CD4-positive, alpha-beta T cell treated with Interleukin-17A for 1 hour (primary cell): Measurements from ENCODE around the gene GSK3B.

ENCODE experiments used
- DNase-seq: peaks from one replicate; pipeline ENCODE4 v3.0.0-alpha.2; 2020

GSK3B gene

GRCh38 chr3:120093911-120094775 is at the start of gene GSK3B:
TSS of gene GSK3B (minus strand) at chr3:120094447. CDS start at chr3:120093434, 1,013 bp downstream.
- DNase-seq: peak; percentile 76

DNA sequence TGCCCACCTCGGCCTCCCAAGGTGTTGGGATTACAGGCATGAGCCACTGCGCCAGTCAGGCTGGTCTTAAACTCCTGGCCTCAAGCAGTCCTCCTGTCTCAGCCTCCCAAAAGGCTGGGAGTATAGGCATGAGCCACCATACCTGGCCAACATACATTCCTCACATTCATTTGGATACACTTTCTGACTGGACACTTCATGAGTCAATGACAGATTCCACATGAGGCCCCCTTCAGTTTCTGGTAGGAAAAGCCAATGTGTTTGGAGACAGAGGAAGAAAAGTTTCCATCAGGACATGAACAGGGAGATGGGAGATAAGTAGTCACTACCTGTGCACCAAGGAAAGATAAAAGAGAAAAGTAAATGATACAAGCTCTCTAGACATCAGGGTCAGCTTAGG is 49.4 kb upstream of the GSK3B start:
- no peak for DNase-seq

DNA sequence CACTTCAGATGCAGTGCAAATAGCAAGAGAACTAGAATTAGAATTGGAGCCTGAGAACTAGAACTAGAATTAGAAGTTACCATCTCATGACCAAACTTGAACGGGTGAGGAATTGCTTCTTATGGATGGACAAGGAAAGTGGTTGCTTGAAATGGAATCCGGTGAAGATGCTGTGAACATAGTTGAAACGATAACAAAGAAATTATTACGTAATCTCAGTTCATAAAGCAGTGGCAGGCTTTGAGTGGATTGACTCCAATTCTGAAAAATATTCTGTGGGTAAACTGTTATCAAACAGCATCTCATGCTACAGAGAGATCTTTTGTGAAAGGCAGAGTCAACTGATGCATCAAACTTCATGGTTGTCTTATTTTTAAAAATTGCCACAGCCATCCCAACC is 48.0 kb upstream of the GSK3B start:
- no peak for DNase-seq

GRCh38 chr3:120140098-120140742 is 46.0 kb upstream of the GSK3B start:
- DNase-seq: no peak

DNA sequence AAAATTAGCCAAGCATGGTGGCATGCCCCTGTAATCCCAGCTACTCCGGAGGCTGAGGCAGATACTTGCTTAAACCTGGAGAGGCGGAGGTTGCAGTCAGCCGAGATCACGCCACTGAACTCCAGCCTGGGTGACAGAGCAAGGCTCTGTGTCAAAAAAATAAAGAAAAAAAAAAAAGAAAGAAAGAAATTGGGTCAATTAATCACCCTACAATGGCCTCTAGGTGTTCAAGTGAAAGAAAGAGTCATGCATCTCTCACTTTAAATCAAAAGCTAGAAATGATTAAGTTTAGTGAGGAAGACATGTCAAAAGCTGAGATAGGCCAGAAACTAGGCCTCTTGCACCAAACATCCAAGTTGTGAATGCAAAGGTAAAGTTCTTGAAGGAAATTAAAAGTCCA is 44.9 kb upstream of the GSK3B start:
- DNase-seq: no peak

DNA sequence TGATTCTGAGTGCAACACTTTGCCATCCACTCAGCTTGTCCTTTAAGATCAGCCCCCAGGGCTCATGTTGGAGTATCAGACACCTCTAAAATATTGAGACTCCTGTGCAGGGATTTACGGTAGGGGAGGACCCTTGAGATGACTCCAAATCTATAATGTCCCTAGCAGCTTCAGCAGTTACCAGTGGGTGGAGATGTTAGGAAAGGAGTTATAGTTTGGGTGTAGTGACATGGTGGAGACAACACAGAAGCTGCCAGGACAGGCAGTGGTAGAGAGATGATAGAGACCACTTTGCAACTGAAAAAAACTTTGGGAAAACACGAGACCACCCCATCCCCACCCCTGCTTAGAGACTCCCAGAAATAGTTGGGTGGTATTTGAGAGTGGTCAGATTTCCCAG is 43.3 kb upstream of the GSK3B start:
- no peak for DNase-seq

GRCh38 chr3:120130656-120131055 is 36.4 kb upstream of the GSK3B start:
- DNase-seq: no peak

GRCh38 chr3:120129718-120130513 is 35.7 kb upstream of the GSK3B start:
- DNase-seq: no peak

DNA sequence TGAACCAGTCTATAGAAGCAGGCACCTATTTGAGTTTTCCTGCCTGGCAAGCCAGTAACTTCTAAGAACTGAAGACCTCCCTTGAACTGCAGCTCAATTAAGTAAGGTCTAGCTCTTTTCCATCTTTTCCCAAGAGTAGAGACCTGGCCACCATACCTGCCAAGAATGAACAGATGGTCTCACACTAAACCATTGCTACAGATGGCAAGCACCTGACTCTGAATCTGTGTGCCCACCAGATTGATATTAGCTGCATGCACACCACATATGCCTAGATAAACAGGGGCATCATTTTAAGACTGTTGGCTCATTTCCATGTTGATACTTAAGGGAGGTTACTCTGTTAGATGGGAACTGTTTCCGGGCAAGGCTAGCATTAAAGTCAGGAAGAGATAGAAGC is 34.8 kb upstream of the GSK3B start:
- no peak for DNase-seq

- DNase-seq: no peak
Observed at GRCh38 chr3:120125992-120126391, 31.7 kb upstream of the GSK3B start.

DNA sequence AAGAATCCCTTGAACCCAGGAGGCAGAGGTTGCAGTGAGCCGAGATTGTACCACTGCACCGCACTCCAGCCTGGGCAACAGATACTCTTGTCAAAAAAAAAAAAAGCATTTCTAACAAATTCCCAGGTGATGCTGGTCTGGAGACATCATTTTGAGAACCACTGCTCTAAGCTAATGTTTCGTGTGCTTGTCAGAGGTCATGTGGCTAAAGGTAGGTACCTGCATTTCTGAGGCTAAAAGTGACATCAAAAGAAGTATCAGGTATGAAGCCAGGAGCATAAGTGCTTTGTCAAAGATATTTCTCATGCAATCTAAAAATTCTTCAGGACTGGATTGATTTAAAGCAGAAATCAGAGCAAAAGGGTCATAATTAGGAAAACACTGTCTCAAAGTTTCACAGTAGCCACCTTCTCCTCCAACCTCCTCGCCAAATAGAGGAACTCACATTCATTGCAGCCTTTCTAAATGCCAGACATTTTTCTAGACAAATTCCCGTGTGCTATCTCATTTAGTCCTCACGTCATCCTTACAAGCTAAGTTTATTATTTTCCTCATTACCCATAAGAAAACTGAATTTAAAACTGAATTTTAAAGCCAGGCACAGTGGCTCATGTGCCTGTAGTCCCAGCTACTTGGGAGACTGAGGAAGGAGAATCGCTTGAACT is 25.7 kb upstream of the GSK3B start:
- no peak for DNase-seq

GRCh38 chr3:120114981-120115380 is 20.7 kb upstream of the GSK3B start:
- DNase-seq: no peak

DNA sequence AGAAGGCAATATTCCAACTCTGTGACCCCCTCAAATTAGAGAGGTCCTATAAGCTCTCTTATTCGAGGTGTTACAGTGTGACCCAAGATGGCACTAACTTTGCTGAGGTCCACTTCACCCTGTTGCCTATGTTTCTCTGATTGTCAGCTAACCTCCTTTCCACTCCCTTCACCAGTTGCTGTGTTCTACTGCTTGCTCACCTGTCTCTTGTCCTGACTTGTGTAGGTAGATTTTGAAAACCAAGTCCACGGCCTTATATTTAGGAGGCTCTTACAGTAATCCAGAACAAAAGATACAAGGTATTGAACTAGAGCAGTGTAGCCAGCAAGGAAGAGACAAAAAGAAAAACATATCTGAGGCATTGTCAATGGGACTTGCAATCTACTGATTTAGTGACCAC is 20.1 kb upstream of the GSK3B start:
- no peak for DNase-seq

- DNase-seq: no peak
Observed at GRCh38 chr3:120113128-120114116, 19.2 kb upstream of the GSK3B start.

- no peak for DNase-seq
Observed at GRCh38 chr3:120111898-120112297, 17.7 kb upstream of the GSK3B start.

DNA sequence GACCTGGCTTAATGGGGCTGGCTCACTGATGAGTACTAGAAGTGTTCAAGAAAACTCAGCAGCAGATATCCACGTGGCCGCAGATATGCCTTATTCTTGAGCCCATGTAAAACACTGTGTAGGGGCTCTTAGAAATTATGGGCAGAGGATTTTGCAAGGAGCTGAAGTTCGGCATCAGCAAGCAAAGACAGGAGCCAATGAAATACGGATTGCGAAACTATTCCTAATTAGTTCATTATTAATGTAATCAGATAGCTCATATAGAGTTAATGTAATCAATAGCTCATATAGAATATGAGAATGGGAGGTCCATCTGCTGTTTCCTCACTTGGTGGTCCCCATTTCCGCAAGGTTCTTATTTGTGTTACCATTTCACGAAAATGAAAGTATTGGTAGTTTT is 9.0 kb upstream of the GSK3B start:
- no peak for DNase-seq

DNA sequence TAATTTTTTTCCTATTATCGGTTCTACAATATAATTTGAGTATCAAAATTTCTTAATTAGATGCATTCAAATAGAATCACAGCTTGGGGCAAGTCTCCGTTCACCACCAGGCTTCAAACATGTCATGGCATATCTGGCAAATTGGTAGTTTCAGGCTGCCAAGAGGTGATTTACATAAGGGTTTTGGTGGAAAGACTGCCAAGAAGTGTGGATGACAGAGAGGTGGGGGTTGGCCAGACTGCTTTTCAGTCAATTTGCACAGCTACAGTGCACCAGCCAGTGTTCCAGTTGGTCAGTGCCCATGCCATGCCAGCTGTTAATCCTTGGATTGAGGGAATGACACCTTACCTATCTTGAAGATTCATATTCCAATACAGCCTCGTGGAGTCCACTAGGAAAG is 8.4 kb upstream of the GSK3B start:
- no peak for DNase-seq

- DNase-seq: no peak
Observed at GRCh38 chr3:120102232-120102631, 8.0 kb upstream of the GSK3B start.

- DNase-seq: no peak
Observed at GRCh38 chr3:120101624-120102023, 7.4 kb upstream of the GSK3B start.

DNA sequence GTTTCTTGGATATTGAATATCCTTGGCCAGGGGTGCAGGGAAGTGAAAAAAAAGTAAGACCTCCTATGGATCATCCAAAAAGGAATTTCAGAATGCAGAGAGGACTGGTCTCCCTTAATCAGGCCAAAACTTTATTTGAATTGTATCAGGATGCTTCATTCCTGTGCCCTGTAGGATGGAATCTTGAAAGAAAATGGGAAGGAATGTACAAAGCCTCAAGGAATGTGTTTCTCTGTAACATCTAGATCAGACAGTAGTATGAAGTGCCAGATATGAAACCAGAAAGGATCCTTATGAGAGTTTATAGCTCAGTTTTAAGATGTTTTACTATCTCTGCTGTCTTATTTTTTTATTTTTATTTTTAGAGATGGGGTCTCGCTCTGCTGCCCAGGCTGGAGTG is 6.5 kb upstream of the GSK3B start:
- no peak for DNase-seq

DNA sequence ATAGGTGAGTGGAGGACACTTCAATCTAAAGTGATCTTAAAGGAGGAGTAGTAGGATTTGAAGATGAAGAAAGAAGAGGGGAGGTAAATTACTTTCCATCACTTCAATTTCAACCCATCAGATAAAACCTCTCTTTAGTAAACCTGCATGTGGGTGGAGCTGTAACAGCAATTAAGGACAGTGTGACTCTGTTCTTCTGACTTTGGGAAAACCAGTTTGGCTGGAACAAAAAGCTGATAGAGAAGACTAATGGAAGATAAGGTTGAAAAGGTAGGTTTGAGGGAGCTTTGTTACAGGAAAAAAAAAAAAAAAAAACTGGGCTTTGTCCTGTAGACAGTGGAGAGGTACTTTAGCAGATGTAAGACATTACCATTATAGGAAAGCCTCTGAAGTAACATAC is 4.5 kb upstream of the GSK3B start:
- DNase-seq: no peak

GRCh38 chr3:120095979-120096426 is 1.8 kb upstream of the GSK3B start:
- no peak for DNase-seq
